IPS-NIHi7 (cell line): ENCODE data around the gene HMGXB3.
"Not testable (repeated sequence)": the region's sequence is repeated elsewhere in the genome, so short reads cannot be mapped to it uniquely, and the experiment has no call there.

Source experiments
- DNase-seq: peaks from one replicate; pipeline ENCODE4 v3.0.0; 2012; ENCODE audit warnings: mixed read lengths; ENCODE audit errors: extremely low spot score

HMGXB3 gene

DNA sequence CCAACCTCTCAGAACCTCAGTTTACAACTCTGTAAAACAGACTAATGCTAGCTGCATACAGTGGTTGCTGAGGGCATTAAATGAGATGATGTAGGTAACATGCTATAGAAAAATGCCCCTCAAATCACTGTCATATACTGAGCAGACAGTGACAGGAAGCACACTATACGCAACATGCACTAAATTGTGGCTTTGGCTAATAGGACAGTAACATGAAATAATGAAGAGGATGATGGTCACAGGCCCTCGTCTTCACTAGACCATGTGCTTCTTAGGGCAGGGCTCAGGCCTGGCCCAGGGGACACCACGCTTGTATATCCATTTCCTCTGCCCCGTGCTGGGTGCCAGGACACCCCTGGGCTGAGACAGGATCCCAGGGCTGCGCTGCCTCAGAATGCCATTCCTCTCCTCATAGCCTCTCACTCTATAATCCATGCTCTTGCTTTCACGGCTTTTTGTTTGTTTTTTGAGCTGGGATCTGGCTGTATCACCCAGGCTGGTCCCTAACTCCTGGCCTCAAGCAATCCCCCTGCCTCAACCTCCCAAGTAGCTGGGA lies 66.9 kb downstream of the HMGXB3 start:
- DNase-seq: no peak

- no peak for DNase-seq
Observed at GRCh38 chr5:150068071-150068470, 67.5 kb downstream of the HMGXB3 start.

GRCh38 chr5:150068472-150068871 lies 67.9 kb downstream of the HMGXB3 start:
- DNase-seq: no peak

DNA sequence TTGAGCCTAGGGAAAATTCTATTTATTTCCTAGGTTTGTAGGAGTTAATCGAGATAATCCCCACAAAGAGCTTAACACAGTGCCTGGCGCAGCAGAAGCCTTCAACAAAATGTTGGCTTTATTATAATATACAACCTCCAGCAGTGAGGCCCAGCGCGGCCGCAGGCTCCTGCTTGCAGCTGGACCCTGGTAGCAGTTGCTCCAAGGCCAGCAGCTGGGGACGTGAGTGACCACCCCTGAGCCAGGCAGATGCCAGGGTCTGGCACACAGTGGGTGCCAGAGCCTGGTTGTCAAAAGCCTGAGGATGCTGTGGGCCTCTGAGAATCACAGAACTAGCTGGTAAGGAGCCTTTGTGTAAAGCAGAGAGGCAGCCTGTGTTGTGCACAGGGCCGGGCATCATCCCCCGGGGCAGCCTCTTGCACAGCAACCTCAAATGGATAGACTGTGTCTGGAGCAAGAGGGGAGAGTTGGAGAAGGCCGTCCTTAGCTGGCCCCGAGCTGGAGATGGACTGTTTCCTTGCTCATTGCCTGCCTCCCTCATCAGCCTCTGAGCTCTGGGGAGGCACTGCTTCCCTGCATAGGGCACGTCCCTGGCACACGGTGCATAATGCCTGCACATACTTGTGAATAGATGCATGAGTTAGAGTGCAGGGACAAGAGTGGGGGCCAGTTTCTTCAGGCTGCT lies 68.6 kb downstream of the HMGXB3 start:
- DNase-seq: no peak

DNA sequence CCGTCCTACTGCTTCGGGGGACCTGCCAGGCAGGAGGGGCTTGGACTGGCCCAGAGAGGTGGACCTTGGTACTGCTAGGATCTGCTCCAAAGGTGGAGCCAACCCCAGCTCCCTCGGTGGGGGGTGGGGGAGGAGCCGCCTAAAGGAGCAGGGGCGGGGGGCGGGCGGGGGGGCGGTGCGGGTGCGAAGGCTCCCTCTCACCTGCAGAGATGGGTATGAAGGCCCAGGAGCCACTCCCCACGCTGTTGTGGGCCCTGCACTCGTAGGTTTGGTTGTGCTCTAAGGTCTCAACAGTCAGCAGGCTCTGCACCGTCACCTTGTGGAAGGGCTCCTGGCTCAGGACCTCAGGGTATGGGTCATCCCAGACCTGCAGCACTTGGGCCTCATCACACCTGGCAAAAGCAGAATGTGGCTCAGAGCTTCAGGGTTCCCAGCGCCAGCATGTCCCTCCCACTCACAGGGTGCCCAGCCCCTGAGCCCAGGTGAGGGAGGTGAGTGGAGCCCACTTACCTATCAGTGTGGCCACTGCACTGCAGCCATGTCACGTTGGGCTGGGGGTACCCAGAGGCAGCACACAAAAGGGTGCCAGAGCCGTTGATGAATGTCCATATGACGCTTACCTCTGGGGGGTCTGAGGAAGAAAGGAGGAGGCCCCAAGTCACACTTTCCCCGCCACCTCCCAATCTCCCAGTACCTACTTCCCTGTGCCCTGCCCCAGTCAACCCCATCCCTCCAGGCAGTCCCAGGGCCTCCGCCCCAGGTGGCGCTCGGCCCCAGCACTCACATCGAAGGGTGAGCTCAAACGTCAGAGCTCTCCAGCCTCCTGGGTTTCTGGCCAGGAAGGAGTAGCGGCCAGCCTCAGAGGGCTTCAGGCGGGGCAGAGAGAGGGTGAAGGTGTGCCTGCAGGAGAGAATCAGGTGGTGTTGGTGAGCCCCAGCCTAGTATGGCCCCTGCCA lies 69.4 kb downstream of the HMGXB3 start:
- DNase-seq: no peak

DNA sequence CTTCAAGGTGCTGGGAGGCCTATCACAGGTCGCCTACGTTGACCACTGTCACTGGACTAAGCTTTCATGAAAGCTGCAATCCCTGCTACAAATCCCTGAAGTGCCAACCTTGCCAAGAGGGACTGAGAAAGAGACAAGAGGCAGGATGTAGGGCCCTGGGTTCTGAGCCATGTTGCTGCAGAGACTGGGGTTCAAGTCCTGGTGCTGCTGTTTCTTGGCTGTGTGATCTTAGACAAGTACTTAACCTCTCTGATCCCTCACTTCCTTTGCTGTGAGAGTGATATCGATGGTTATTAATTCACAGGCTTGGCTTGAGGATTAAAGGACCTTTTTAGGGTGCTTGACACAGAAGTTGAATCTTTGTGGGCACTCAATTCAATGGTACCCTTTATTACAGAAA lies 70.3 kb downstream of the HMGXB3 start:
- DNase-seq: no peak

GRCh38 chr5:150073086-150073625 lies 72.6 kb downstream of the HMGXB3 start:
- no peak for DNase-seq

GRCh38 chr5:150073677-150074076 lies 73.1 kb downstream of the HMGXB3 start:
- DNase-seq: no peak

- no peak for DNase-seq
Observed at GRCh38 chr5:150075233-150075632, 74.7 kb downstream of the HMGXB3 start.

DNA sequence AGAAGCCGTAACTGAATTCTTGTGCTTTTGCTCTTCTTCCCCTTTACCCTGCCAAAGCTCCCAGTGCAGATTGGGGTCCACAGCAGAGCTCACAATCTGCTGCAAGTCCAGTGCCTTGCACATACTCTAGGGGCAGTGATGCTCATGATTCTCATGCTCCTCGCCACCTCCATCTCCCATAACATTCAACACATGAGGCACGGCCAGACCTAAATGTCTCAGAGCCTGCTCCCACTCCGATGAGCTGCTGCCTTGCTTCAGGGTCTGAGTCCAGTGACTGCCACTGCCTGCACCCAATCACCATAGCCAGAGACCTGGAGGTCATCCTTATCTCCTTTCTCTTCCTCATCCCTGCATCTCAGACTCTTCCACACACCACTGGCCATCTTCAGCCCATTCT lies 75.3 kb downstream of the HMGXB3 start:
- DNase-seq: peak; percentile 18

DNA sequence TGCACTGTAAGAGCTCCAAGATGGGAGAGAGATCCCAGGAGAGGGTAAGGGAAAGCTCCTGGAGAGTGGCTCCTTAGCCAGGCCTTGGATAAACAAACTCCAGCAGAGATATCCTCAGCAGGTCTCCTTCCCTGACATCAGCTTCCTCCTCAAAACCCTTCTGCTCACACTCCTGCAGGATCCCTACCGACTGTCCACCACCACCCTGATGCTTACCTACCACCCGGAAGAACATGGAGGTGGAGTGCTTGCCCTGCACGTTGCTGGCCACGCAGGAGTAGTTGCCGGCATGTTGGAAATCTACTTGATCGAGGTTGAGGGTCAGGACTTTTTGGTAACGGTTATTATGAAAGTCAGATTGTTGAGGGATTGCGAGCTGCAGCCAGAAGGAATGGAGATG lies 76.5 kb downstream of the HMGXB3 start:
- DNase-seq: peak; percentile 9

DNA sequence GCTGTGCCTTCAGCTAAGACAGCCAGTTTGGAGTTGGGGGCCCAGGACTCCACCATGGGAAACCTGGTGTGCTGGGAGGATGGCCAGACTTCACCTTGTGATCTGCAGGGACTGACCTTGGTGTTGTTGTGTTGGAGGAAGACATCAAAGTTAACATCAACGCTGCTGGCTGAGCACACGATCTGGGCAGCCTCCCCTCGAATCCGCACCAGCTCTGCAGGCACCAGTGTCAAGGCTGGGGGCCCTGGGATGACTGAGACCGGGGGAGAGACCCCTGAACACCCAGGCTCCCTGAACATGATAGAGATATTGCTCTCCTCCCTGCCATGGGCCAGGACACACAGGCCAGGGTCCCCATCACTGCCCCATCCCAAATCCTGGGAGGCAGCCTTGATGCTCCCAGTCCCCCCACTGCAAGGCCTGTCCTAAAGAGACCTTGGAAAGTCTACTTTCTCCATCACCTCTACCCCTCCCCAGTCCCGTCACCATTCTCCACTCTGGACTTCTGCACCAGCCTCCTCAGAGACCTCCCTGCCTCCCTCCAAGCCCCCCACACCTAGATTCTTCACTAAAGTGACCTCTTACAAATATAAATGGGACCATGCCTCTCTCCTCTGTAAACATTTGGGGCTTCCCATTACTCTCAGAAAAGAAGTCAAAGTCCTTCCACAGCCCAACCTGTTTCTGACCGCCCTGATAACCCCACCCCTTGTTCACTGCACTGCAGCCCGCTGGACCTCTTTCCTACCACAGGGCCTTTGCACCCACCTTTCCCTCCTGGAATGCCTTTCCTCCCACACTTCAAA lies 77.7 kb downstream of the HMGXB3 start:
- DNase-seq: no peak

DNA sequence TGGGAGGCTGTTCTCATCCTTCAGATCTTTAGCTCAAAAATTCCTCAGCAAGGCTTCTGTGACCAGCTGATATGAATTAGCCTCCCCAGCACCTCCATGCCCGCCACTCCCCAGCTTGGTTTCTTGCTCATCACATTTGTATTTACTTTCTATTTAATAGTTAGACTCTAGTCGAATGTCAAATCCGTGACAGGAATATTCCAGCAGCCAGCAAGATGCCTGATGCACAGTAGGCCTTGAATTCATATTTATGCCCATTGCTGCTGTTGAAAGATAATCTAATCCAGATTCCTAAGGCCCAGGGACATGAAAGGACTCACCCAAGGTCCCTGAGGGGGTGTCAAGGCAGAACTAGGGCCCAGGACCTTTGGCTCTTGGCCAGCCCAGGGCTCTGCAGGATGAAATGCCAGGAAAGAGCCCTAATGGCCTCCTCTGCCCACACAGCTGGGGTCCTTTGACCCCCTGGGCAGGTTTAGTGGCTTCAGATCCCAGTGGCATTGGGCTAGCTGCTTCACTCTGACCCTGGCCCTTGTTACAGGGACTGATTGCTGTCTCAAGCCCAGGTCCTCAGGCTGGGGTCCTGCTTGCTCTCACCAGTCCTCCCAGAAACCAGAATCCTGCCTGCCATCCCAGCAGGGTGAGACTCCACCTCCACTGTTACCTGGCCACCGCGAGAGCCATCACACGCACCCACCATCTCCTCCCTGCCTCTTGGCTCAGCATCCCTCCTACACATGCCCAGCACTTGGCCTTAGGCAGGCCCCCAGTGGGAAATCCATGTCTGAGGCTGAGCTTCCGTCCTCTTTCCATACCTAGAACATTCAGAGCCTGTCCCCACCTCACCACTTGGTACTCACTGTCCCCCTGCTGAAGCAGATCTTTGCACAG lies 78.5 kb downstream of the HMGXB3 start:
- peak; percentile 10 for DNase-seq

- DNase-seq: peak; percentile 6
Observed at GRCh38 chr5:150079909-150080461, 79.4 kb downstream of the HMGXB3 start.

DNA sequence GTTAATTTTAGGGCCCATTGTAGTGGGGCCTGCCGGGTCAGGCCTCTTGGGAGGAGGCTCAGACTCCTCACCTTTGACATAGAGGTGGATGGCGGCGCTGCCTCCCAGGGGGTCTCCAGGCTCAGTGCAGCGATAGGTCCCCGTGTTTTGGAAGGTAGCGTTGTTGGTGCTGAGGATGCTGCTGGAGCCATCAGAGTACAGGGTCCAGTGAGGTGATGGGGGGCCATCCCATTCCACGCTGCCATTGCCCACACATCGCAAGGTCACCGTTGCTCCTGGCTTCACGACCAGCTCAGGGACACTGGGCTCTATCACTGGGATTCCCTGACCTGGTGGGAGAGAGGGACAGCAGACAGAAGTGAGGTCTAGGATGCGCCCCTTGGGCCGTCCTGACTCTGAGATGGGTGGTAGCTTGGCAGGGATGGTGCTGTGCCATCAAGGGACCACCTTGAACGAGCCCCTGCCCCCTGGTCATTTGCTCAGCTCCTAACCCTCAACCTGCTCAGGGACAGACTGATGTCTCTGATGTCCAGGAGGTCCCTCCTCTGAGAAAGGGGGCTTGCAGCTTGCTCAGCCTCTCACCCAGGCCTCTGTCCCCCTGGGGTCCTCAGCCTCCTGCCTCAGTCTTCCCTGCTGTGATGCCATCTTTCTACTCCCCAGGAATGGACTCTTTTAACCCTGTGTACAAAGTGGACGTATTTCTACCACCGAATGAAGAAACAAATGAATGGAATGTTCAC lies 80.3 kb downstream of the HMGXB3 start:
- peak; percentile 5 for DNase-seq

DNA sequence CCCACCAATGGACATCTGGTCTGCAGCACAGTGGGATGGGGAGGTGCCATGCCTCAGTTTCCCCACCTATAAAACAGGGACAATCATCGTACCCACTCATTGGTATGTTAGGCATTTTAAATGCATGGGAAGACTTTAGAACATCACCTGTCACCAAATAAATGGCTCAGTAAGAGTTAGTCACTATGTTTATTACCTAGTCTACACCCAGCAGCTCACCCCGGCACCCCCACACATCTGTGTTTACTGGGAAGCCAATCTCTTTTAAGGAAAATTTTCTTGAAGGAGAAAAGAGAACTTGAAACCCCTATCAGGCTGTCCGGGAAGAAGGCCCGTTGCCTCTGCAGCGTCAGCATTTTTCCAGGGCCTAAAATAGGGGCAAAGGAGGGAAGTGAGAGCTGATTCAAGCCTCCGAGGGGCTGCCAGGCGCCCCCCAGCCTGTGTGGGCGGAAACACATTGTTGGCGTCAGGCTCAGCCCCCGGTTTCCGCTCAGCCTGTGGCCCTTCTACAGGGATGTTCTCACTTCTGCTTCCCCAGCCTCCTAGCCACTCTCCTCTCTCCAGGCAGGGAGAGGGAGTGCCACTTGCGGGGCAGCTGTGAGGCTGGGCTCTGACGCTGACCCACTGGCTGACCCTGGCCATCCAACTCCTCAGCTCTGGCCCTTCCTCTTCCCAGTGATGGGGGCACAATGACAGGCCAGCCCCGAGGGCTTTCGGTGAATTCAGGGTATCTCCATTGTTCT lies 81.2 kb downstream of the HMGXB3 start:
- DNase-seq: peak; percentile 48

GRCh38 chr5:150082374-150082773 lies 81.8 kb downstream of the HMGXB3 start:
- DNase-seq: peak; percentile 11

DNA sequence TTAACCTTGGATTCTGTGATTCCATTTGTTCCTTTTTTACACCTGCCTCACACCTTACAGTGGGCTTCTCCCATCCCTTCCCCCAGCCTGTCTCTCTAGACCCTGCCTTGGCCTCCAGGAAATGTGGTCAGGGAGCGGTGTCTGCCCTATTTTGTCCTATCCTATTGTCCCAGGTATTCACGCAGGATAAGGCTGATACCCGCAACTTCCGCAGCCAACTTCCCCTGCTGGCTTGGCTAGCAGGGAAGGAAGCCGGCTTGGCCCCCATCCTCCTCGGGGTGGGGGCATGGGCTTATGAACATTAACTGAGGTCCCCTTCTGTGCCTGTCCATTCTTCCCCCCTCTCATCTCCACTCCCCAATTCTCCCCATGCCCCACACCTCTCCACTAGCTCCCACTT lies 82.3 kb downstream of the HMGXB3 start:
- peak; percentile 10 for DNase-seq

- not testable (repeated sequence) for DNase-seq
Observed at GRCh38 chr5:150084754-150085153, 84.2 kb downstream of the HMGXB3 start.
